IMR-90 (cell line): ENCODE data around the gene ARPC5. TPM values are rescaled to one million over a fixed set of nuclear protein-coding genes. Genes with fewer than 3 reads are reported as not detected.

Source experiments
- ATAC-seq: fragments of 200-7000 bp; cut with Tn5 transposase; 2 replicates; pipeline ENCODE4 v1.9.1; 2020; ENCODE audit warnings: low read depth, mild to moderate bottlenecking, moderate library complexity
- BruUV-seq: library from RNA; stranded (reverse); fragments of 400-500 nt; replicated peaks from 2 replicates; lab custom pipeline; 2021; lab: Mats Ljungman, UMichigan
- CTCF ChIA-PET: fragments of 300-600 bp; formaldehyde crosslinking; extraction: SDS; loops from one replicate; lab custom pipeline; 2021; ENCODE audit warnings: antibody characterized with exemption; lab: Yijun Ruan, JAX
- POLR2A ChIA-PET: fragments of 300-600 bp; sonication (Branson Sonifier 250); formaldehyde crosslinking; loops from one replicate; lab custom pipeline; 2022; ENCODE audit warnings: antibody characterized with exemption; ENCODE audit not compliant: unreplicated experiment; lab: Charles Lee
- DNase-seq: peaks from one replicate; pipeline ENCODE4 v3.0.0; 2013
- H2AFZ ChIP-seq: replicated peaks from 2 replicates; pipeline ENCODE3; 2013; ENCODE audit warnings: low read length, mild to moderate bottlenecking; ENCODE audit not compliant: poor library complexity
- H2AK5ac ChIP-seq: 2 replicates; pipeline ENCODE4 v1.6.1; 2013; ENCODE audit warnings: low read depth, low read length, inconsistent platforms
- H2AK9ac ChIP-seq: replicated peaks from 2 replicates; pipeline ENCODE3; 2013; ENCODE audit warnings: mild to moderate bottlenecking, low read depth, low read length, moderate library complexity; ENCODE audit not compliant: poor library complexity
- H2BK120ac ChIP-seq: 2 replicates; pipeline ENCODE4 v1.6.1; 2013; ENCODE audit warnings: low read depth, low read length, inconsistent platforms
- H2BK15ac ChIP-seq: 3 replicates; pipeline ENCODE4 v1.6.1; 2013; ENCODE audit warnings: low read depth, low read length, inconsistent platforms
- H2BK20ac ChIP-seq: 2 replicates; pipeline ENCODE4 v1.6.1; 2013; ENCODE audit warnings: low read depth, mild to moderate bottlenecking, inconsistent platforms, low read length, moderate library complexity
- H2BK5ac ChIP-seq: 2 replicates; pipeline ENCODE4 v1.6.1; 2013; ENCODE audit warnings: mild to moderate bottlenecking, low read depth, low read length, inconsistent platforms; ENCODE audit not compliant: poor library complexity, severe bottlenecking
- H3K14ac ChIP-seq: replicated peaks from 2 replicates; pipeline ENCODE4 v1.6.1; 2013; ENCODE audit warnings: low read depth, low read length, inconsistent platforms
- H3K18ac ChIP-seq: 2 replicates; pipeline ENCODE4 v1.6.1; 2013; ENCODE audit warnings: low read depth, low read length, control low read depth
- H3K23ac ChIP-seq: 2 replicates; pipeline ENCODE4 v1.6.1; 2013; ENCODE audit warnings: low read depth, low read length, inconsistent platforms
- H3K27ac ChIP-seq: 2 replicates; pipeline ENCODE4 v1.5.1; 2013; ENCODE audit warnings: mild to moderate bottlenecking, control low read depth, low read length; ENCODE audit not compliant: insufficient read depth
- H3K27me3 ChIP-seq: 2 replicates; pipeline ENCODE4 v1.6.1; 2013; ENCODE audit warnings: low read length; ENCODE audit not compliant: control insufficient read depth, insufficient read depth
- H3K36me3 ChIP-seq: 2 replicates; pipeline ENCODE4 v1.6.1; 2013; ENCODE audit warnings: low read length, mixed read lengths; ENCODE audit not compliant: control insufficient read depth, insufficient read depth
- H3K4ac ChIP-seq: 2 replicates; pipeline ENCODE4 v1.6.1; 2013; ENCODE audit warnings: low read depth, low read length, inconsistent platforms
- H3K4me1 ChIP-seq: 2 replicates; pipeline ENCODE4 v1.6.1; 2013; ENCODE audit warnings: low read length, mixed read lengths; ENCODE audit not compliant: control insufficient read depth, insufficient read depth
- H3K4me2 ChIP-seq: 2 replicates; pipeline ENCODE4 v1.6.1; 2013; ENCODE audit warnings: low read depth, mild to moderate bottlenecking, control low read depth, low read length, moderate library complexity
- H3K4me3 ChIP-seq: 2 replicates; pipeline ENCODE4 v1.5.1; 2013; ENCODE audit warnings: low read depth, mild to moderate bottlenecking, control low read depth, low read length, moderate library complexity; ENCODE audit not compliant: insufficient read depth
- H3K56ac ChIP-seq: 2 replicates; pipeline ENCODE4 v1.6.1; 2013; ENCODE audit warnings: low read length, inconsistent platforms; ENCODE audit not compliant: insufficient read depth; ENCODE audit errors: extremely low read depth
- H3K79me1 ChIP-seq, 2 experiments: 2 replicates each; pipeline ENCODE4 v1.6.1; 2013; ENCODE audit warnings: low read length in 2 of 2, inconsistent platforms in 1 of 2, low read depth in 1 of 2
- H3K9ac ChIP-seq: 2 replicates; pipeline ENCODE4 v1.6.1; 2013; ENCODE audit warnings: low read depth, low read length, control low read depth
- H3K9me1 ChIP-seq: 2 replicates; pipeline ENCODE4 v1.6.1; 2013; ENCODE audit warnings: low read length, inconsistent platforms; ENCODE audit not compliant: insufficient read depth
- H3K9me3 ChIP-seq: 2 replicates; pipeline ENCODE4 v1.6.1; 2013; ENCODE audit warnings: low read length; ENCODE audit not compliant: control insufficient read depth, insufficient read depth
- H4K20me1 ChIP-seq: 2 replicates; pipeline ENCODE4 v1.6.1; 2013; ENCODE audit warnings: low read length, inconsistent platforms; ENCODE audit not compliant: insufficient read depth
- H4K5ac ChIP-seq: 2 replicates; pipeline ENCODE4 v1.6.1; 2013; ENCODE audit warnings: mild to moderate bottlenecking, low read depth, low read length, control low read depth
- H4K8ac ChIP-seq, 2 experiments: 2 replicates each; pipeline ENCODE4 v1.6.1; 2013; ENCODE audit warnings: low read depth in 2 of 2, low read length in 2 of 2, control low read depth in 1 of 2, inconsistent platforms in 1 of 2
- H4K91ac ChIP-seq: 2 replicates; pipeline ENCODE4 v1.6.1; 2013; ENCODE audit warnings: low read depth, low read length, inconsistent platforms; ENCODE audit not compliant: insufficient read depth
- CEBPB ChIP-seq: IDR thresholded peaks from 2 replicates; pipeline ENCODE4 v1.6.1; 2012; ENCODE audit warnings: low read depth, low read length, improper control_type of control experiment
- NFE2L2 ChIP-seq: fragments of 150-350 bp; IDR thresholded peaks from 2 replicates; pipeline ENCODE4 v1.6.1; 2016; ENCODE audit warnings: low read depth, mild to moderate bottlenecking, low read length
- RCOR1 ChIP-seq: IDR thresholded peaks from 2 replicates; pipeline ENCODE4 v1.6.1; 2012; ENCODE audit warnings: mild to moderate bottlenecking, low read length, improper control_type of control experiment; ENCODE audit not compliant: insufficient replicate concordance
- WGBS, 2 experiments: methylation state at CpG; one replicate each; pipeline versions ENCODE4 v1.1.5 to v1.1.7; 2013; ENCODE audit warnings: missing lambda C conversion rate in 2 of 2; ENCODE audit not compliant: insufficient read length in 1 of 2; ENCODE audit errors: extremely low coverage in 2 of 2; 5-methylcytosine and 5-hydroxymethylcytosine counted together
- dilution Hi-C: fragments of 300-500 bp; cut with HindIII; formaldehyde crosslinking; loops from one replicate; pipeline ENCODE4 v1.14.3; 2018; ENCODE audit warnings: low sequenced_read_pairs; ENCODE audit not compliant: unreplicated experiment
- in situ Hi-C: fragments of 300-500 bp; cut with MboI; formaldehyde crosslinking; loops from 3 replicates; pipeline ENCODE4 v1.14.3; 2019; ENCODE audit warnings: low sequenced_read_pairs, inconsistent platforms, mixed read lengths
- intact Hi-C: fragments of 100-400 bp; cut with micrococcal nuclease; formaldehyde crosslinking; loops from 2 replicates; pipeline ENCODE4 v1.10.0; 2022
- polyA plus RNA-seq, 3 experiments: library from polyadenylated mRNA; depleted of rRNA; stranded (reverse); fragments of >200 nt; gene quantifications; 2 replicates each; pipeline ENCODE4 v1.2.3, GENCODE V29; 2012; ENCODE audit warnings: low replicate concordance in 1 of 3
- total RNA-seq: library from RNA; depleted of rRNA; stranded (reverse); fragments of >200 nt; gene quantifications from 2 replicates; pipeline ENCODE4 v1.2.3, GENCODE V29; 2012
- TF ChIP-seq, protein P1 (sequence below): conservative IDR thresholded peaks from 2 replicates; pipeline ENCODE4 v1.5.1; 2012; ENCODE audit warnings: mild to moderate bottlenecking, low read depth, low read length, improper control_type of control experiment

ARPC5 gene
- total and polyA plus RNA-seq, 2 of the 4 experiments (the other 2 are of a cell fraction): 132 to 212 TPM

DNA sequence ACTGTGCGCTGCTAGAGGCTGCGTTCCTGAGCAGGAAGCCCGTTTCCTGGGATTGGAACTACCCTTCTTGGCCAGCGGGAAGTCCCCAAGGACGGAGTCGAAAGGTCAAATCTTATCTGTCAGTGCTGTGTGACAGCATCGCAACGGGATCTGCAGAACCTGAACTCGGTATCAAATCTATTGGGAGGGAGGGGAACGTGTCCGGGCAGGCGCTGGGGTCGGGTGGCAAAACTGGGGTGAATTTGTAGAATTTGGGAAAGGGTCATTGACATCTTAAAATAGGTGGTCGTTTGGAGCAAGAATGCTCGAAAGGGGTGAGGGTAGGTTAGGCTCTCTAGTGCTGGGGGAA lies 725 bp upstream of the ARPC5 start:
- peak overlapping the region; percentile 23 for H2BK5ac ChIP-seq
- no TSS peak for BruUV-seq
- H3K9me3 ChIP-seq: no peaks in the 10 kb centered on the region
- H4K8ac ChIP-seq: peak overlapping the region in 1 of 2 experiments; percentile 37; a peak in 1 of 4 replicates
- intact Hi-C loops: loop anchor here (10.0 kb wide), 2 partner anchors 418 to 748 kb away; partner anchors contain the start of genes C1orf21 and TSEN15
- 0 out of 2 replicates have a peak overlapping the region, but pooled peaks have one; percentile 45 for H3K14ac ChIP-seq
- H4K5ac ChIP-seq: no peak overlapping the region
- H2AK9ac ChIP-seq: peak overlapping the region; percentile 65
- H3K27me3 ChIP-seq: no peaks in the 10 kb centered on the region
- no peak for TF ChIP-seq NFE2L2
- TF ChIP-seq CEBPB: 0 out of 2 replicates have a peak, but pooled peaks have one; percentile 33
- TF ChIP-seq, protein P1, sequence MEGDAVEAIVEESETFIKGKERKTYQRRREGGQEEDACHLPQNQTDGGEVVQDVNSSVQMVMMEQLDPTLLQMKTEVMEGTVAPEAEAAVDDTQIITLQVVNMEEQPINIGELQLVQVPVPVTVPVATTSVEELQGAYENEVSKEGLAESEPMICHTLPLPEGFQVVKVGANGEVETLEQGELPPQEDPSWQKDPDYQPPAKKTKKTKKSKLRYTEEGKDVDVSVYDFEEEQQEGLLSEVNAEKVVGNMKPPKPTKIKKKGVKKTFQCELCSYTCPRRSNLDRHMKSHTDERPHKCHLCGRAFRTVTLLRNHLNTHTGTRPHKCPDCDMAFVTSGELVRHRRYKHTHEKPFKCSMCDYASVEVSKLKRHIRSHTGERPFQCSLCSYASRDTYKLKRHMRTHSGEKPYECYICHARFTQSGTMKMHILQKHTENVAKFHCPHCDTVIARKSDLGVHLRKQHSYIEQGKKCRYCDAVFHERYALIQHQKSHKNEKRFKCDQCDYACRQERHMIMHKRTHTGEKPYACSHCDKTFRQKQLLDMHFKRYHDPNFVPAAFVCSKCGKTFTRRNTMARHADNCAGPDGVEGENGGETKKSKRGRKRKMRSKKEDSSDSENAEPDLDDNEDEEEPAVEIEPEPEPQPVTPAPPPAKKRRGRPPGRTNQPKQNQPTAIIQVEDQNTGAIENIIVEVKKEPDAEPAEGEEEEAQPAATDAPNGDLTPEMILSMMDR: no peak
- no peak for TF ChIP-seq RCOR1
- H3K27ac ChIP-seq: peak overlapping the region; percentile 60
- POLR2A ChIA-PET: interaction anchor here (0.5 kb wide), 1 partner anchor 423 kb away, joined by 5 read pairs; no protein-coding TSS in a partner anchor
- peak overlapping the region; percentile 83 for H3K4me2 ChIP-seq
- H2AFZ ChIP-seq: peak overlapping the region; percentile 95
- peak overlapping the region; percentile 55 for H3K23ac ChIP-seq
- H2BK120ac ChIP-seq: no peak overlapping the region
- H2BK20ac ChIP-seq: no peak overlapping the region
- H3K4ac ChIP-seq: peak overlapping the region; percentile 22; the same call in 1 of the 2 replicates
- no peak overlapping the region for H3K18ac ChIP-seq
- 0% methylated on average over 10 of the region's 15 CpGs; no CpG with 5 or more reads in 1 of the 2 experiments for WGBS, 2 experiments
- in situ Hi-C loops: no loop called here
- peak overlapping the region; percentile 79 for H3K4me3 ChIP-seq
- H4K91ac ChIP-seq: peak overlapping the region; percentile 22; the same call in 1 of the 2 replicates
- CTCF ChIA-PET: interaction anchor here (0.6 to 1.0 kb wide), 2 partner anchors 19 to 118 kb away, joined by 4 to 6 read pairs; no protein-coding TSS in a partner anchor
- dilution Hi-C loops: no loop called here
- H3K4me1 ChIP-seq: no peaks in the 10 kb centered on the region; the same call in 1 of the 2 replicates
- H4K20me1 ChIP-seq: peaks cover 5% of the 10 kb centered on the region; the same call in 1 of the 2 replicates
- no peak overlapping the region for H2AK5ac ChIP-seq
- H2BK15ac ChIP-seq: no peak overlapping the region
- H3K9ac ChIP-seq: peak overlapping the region; percentile 68
- DNase-seq (no peak), ATAC-seq (no peak)
- no peaks in the 10 kb centered on the region for H3K9me1 ChIP-seq
- H3K56ac ChIP-seq: 0 out of 2 replicates have a peak overlapping the region, but pooled peaks have one; percentile 35
- peaks cover 2% of the 10 kb centered on the region; the same call in 1 of the 2 replicates for H3K36me3 ChIP-seq
- H3K79me1 ChIP-seq: peaks cover 0 to 19% of the 10 kb centered on the region in 2 experiments; a peak in 3 of 4 replicates
